GM10847 (cell line): ENCODE data around the gene YIF1A.

Source experiments
- POLR2A ChIP-seq: IDR thresholded peaks from 2 replicates; pipeline ENCODE4 v1.6.1; 2011; ENCODE audit not compliant: insufficient read length; ENCODE audit errors: extremely low read depth

The YIF1A gene

DNA sequence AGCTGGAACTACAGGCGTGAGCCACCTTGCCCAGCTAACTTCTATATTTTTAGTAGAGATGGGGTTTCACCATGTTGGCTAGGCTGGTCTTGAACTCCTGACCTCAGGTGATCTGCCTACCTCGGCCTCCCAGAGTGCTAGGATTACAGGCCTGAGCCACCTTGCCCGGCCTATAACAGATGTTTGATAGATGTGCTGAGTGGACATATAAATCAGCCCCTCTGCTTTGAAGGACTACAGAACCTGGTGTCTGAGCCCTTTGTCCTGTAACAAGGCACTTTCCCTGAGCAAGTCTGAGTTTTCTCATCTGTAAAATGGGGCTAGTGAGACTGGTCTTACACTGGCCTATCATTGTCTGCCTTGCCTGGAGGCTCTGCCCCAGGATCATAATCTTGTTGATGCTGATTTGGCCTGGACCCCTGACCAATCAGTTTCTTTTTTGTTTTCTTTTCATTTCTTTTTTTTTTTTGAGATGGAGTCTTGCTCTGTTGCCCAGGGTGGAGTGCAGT is 40.3 kb upstream of the YIF1A start:
- no peak for TF ChIP-seq POLR2A

DNA sequence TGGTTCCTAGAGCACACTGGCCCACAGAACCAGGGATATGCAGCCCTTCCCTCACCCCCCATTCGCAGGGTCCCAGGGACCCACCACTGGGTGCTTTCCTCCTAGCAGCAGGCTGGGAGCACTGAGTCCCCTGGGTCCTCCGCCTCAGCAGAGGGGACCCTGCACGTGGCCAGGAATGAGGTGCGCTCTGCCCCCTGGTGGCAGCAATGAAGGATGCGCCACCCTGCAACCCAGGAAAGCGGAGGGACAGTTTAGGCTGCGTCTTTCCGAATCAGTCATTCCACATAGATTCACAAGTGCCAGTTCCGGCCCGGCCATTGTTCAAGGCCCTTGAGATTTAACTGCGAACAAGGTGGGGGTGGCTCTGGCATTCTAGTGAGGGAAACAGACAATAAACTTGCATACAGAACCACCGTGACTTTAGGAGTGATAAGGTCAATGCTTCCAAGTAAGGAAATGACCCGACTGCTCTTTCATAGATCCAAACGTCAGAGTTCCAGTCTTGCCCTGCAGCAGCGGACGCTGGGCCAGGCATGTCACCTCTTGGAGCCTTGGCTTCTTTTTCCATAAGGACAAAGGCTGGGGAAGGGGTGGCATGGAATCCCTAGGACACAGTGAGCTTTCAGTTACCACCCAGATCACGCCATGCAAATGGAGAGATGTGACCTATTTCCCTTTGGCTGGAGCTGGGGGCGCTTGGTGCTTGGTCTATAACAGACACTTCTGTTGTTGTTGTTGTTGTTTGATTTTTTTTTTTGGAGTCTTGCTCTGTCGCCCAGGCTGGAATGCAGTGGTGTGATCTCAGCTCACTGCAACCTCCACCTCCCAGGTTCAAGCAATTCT is 39.6 kb upstream of the YIF1A start:
- no peak for TF ChIP-seq POLR2A

DNA sequence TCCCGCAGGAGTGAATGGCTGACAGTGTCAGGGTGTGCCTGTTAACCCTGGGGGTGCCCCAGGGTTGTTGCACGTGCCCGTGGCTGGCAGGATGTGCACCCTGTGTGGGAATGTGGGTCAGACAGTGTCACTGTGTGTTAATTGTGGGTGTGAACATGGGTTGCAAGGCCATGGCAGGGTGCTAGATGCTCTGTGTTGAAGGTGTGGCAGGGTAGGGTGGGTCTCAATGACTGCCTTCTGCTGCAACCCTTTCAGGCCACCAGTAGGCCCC is 39.0 kb upstream of the YIF1A start:
- TF ChIP-seq POLR2A, result no peak

DNA sequence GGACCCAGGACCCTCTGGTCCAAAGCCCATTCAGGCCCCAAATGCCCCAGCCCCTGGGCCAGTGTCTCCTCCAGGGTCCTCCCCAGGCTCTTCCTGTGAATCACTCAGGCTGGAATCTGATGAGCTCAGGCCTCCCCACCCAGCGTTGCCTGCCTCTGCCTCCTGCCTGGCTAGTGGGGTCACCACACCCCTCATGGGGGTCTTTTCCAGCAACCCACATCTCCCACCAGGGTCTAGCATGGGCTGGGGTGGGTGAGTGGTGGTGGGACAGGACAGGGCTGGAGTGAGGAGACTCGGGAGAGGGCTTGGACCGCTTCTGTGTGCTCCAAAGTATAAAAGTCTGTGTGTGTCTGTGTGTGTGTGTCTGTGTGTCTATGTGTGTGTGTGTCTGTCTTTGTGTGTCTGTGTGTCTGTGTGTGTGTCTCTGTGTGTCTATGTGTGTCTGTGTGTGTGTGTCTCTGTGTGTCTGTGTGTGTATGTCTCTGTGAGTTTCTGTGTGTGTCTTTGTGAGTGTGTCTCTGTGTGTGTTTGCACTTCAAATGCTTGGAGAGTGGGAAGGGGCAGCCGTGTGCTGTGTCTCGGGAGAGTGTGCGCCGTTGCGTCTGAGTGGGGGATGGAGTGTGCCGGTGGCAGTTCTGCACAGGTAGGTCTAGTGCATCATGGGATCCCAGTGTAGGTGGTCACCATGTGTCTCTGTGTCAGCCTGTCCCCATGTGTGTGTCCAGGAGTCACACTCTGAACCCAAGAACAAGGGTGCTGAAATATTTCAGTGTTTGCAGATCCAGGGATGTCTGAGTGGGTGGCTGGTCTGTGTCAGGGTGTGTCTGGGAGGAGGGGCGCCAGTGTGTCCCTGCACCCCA is 38.5 kb upstream of the YIF1A start:
- TF ChIP-seq POLR2A, result no peak

DNA sequence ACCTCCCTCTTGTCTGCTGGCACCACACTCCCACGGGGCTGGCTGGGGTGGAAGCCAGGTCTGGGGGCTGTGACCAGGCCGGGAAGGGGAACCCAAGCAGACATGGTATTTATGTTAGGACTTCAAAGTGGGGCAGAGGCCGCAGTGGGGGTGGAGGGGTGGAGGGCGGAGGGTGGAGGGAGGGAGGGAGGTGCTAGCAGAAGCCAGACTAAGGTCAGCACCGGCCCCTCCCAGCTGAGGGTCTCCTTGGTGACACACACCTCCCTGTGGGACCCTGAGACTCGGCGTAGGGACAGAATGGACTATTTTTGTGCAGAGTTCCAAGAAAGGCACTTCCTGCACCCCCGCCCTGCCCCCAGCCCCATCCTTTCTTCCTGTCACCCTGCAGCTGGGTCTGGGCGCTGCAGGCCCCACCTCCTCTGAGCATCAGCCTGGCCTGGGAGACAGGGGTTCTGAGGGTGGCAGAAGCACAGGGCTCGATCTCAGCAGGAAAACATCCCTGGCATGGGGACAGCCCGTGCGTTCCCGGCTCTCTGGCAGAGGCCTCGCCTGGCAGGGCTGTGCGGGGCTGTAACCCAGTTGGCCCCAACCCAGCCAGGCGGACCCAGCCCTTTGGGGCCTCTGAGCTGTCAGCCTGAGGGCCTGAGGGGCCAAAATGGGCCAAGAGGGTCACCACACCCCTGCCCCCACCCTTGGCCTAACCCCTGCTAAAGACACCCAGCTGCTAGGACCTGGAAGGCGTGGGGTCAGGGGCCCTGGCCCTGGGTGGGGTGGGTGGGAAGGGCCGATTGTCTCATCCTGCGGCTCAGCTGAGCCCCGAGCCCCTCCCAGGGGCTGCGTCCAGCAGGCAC is 37.5 kb upstream of the YIF1A start:
- no peak for TF ChIP-seq POLR2A

DNA sequence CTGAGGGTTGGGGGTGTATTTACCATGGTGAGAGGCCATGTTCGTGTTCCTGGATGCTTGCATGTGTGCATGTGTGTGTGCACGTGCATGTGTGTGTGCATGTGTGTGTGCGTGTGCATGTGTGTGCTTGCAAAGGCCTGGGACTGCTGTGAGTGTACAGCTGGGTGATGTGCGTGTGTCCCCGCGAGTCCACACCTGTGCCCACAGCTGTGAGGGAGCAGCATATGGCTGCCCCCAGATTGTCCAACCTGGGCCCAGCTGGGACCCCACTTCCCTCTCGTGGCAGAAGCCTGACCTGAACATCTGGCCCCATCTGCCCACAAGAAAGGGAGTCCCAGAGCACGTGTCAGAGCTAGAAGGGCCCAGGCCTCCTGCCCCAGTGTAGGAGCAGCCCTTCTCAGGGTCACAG is 36.3 kb upstream of the YIF1A start:
- no peak for TF ChIP-seq POLR2A

DNA sequence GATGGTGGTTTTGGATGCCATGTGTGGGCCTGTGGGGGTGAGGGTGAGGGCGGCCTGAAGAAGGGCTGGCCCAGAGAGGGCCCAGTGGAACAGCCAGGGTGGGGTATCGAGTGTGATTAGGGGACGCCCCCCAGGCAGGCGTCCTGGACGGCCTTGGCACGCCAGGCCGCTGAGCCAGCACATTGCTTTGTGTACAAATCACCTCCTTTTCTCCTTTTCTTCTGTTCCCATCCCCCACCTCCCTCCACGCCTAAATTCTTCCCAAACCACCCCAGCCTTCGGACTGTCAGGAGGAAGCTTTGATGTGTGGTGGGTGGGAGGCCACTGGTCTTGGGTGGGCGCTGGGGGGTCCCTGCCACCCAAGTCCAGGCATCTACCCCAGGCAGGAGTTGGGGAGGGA is 35.7 kb upstream of the YIF1A start:
- TF ChIP-seq POLR2A, result no peak

DNA sequence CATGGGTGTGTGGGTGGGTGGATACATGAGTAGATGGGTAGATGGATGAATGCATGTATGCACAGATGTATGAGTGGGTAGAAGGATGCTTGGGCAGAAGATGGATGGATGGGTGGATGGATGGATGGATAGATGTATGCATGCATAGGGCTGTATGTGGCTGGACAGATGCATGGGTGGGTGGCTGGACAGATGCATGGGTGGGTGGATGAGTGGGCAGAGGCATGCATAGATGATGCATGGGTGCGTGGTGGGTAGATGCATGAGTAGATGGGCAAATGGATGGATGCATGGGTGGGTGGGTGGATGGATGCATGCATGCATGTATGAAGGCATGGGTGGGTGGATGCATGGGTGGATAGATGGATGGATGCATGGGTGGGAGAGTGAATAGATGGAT is 34.7 kb upstream of the YIF1A start:
- TF ChIP-seq POLR2A, result no peak

DNA sequence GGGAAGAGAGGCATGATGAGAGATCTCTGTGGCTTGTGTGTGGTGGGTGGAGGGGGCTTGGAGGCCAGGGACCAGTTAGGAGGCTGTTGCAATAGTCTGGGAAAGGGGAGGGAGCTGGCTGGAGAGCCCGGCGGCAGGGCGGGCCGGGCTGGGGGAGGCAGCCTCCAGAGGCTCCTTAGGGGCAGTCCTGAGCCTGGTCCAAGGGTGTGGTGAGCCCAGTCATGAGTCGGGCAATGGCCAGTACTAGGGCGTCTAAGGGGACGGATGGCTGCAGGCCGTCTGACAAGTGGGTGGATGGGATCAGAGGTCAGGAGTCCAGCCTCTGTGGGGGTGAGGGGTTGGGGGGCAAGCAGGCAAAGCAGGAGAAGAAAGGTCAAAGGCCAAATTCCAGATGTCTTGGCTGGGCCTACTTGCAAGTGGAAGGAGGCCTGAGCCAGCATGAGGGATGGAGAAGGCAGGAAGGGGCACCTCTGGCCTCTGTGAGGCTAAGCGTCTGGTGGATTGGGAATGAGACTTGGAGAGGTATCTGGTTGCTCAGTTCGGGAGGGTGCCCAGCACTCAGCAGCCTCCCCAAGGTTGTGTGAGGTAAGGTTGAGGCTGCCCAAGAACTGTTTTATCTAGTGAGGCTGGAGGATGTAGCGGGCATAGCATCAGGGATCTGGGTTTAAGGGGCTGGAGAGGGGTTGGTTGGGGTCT is 33.9 kb upstream of the YIF1A start:
- TF ChIP-seq POLR2A, result no peak

DNA sequence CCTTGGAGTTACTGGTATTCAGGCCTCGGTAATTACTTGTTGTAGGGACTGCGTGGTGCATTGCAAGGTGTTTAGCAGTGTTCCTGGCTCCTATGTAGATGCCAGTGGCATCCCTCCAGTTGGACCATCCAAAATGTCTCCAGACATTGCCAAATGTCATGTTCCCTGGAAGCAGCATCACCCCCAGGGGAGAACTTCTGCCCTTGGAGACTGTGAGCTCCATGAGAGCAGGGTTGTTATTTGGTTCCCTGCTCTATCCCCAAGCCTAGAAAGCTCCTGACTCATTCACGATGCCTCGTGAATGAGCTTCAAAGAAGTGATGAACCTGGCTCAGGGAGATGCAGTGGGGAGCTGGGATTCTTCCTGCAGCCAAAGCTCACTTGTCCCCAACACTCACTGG is 32.7 kb upstream of the YIF1A start:
- TF ChIP-seq POLR2A, result no peak

DNA sequence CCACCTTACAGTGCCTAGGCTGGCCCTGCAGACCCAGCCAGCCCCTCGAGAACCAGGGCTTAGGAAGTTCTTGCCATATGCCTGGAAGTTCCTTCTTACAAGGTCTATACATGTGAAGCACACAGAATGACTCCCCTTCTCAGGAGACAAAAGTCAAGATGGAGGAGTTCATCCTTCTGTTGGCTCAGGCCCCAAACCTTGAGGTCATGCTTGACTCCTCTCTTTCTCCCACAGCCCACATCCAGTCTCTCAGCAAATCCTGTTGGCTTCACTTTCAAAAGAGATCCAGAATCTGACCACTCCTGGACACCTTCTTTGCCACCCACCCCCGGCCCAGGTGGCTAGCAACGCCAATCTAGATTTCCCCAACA is 29.6 kb upstream of the YIF1A start:
- no peak for TF ChIP-seq POLR2A

DNA sequence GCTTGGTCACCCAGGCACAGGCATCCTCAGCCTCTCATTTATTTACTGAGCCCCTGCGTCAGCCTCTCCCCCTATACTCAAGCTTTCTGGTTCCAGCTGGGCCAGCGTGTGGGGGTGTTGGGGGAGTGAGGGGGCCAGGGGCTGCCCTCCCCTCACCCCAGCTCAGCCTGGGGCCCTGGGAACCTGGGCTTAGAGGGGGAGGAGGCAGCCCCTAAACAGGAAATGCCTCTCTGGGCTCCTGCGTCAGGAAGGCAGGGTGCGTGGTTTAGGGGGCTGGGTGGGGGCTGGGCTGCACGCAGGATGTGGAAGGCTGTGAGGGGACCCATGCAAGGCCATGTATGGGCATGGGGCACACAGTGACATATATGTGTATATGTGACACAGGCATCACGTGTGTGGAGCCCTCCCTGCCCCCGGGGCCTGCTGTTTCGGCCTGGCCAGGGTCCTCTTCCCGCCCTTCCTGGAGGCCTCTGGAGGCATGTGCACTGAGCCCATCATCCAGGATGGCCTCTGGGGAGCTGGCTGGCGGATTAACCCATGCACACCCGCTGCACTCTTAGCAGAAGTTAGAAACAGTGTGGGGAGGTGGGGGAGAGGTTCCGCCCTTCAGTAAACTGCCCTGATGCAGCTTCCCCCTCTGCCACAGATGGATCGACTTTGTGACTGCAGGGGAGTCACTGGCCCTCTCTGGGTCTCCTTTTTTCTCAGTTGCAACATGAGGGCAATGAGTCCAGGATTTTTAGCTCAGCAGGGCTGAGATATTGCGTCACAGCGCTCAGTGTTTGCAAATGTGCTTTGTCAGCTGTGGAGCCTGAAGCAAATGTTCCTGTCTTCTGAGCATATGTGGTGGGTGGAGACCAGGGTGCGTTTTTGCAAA is 29.0 kb upstream of the YIF1A start:
- no peak for TF ChIP-seq POLR2A

DNA sequence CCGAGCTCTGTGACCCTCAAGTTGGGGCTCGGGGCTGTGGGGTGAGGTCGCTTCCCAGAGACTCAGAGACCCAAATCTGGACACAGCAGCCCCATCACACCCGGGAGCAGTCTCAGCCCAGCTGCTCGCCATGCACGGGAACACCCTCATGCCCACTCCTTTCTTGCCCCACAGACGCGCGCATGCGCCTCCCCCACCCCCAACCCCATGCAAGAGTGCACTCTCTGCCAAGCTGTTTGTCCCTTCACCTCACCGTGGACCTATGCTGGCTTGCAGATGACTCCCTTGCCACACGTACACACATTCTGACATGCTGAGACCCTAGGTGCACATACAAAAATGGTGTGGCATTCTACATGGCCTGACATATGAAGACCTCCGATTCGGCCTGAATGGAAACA is 28.4 kb upstream of the YIF1A start:
- TF ChIP-seq POLR2A, result peak; percentile 0

DNA sequence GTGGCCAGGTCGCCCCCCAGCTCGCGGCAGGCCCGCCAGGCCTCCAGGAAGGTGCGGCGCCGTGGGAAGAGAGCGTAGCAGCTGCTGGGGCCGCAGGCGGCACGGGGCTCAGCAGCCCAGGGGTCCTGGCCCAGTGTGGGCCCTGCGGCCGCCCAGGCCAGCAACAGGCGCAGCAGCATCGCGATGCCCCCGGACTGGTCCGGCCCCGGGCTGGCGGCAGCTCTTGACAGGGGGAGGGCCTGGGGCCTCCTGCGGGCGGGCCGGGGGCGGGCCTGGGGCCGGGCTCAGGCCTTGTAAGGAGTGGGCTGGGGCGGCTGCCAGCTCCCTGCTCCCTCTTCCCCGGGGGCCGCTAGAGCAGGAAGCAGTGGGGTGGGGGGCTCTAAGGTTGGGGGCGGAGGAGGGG is 27.9 kb upstream of the YIF1A start, which contains the start of gene CD248:
CD248 (minus strand) TSS at position 196 of the 403 bp plus-strand sequence; CDS start at position 179, 17 bp downstream.
- TF ChIP-seq POLR2A, result no peak
